DOHH2 (cell line): ENCODE results near the gene HMX3.
A peak's percentile ranks its signal among the peaks of the same experiment; 100 is the strongest.

ENCODE experiments used
- H3F3A ChIP-seq: fragments of 200-600 bp; sonication (generic), shearing (Covaris generic); 2 replicates; pipeline ENCODE4 v1.6.0; 2016; ENCODE audit warnings: antibody characterized with exemption, mild to moderate bottlenecking; ENCODE audit not compliant: control insufficient read depth, insufficient read depth
- H3K27ac ChIP-seq: fragments of 200-600 bp; sonication (generic); 2 replicates; pipeline ENCODE4 v1.5.1; 2014; ENCODE audit warnings: low read depth, mild to moderate bottlenecking, low read length, moderate library complexity
- H3K27me3 ChIP-seq: fragments of 200-600 bp; sonication (generic); 2 replicates; pipeline ENCODE4 v1.6.1; 2014; ENCODE audit warnings: mild to moderate bottlenecking, low read length, mixed read lengths; ENCODE audit not compliant: control insufficient read depth
- H3K36me3 ChIP-seq: fragments of 200-600 bp; sonication (generic); 2 replicates; pipeline ENCODE4 v1.6.1; 2014; ENCODE audit warnings: mild to moderate bottlenecking, low read length, moderate library complexity, mixed read lengths; ENCODE audit not compliant: control insufficient read depth
- H3K4me1 ChIP-seq: fragments of 200-600 bp; sonication (generic); 2 replicates; pipeline ENCODE4 v1.6.1; 2014; ENCODE audit warnings: mild to moderate bottlenecking, low read length, mixed read lengths; ENCODE audit not compliant: control insufficient read depth
- H3K4me2 ChIP-seq: fragments of 200-600 bp; sonication (generic); 2 replicates; pipeline ENCODE4 v1.6.0; 2014; ENCODE audit warnings: mild to moderate bottlenecking, low read length, moderate library complexity
- H3K4me3 ChIP-seq: fragments of 200-600 bp; sonication (generic); 2 replicates; pipeline ENCODE4 v1.5.1; 2014; ENCODE audit warnings: mild to moderate bottlenecking, low read length, mixed read lengths
- H3K79me2 ChIP-seq: fragments of 200-600 bp; sonication (generic); 2 replicates; pipeline ENCODE4 v1.6.1; 2014; ENCODE audit warnings: mild to moderate bottlenecking, low read length, mixed read lengths; ENCODE audit not compliant: control insufficient read depth
- H3K9me2 ChIP-seq: fragments of 200-600 bp; sonication (generic); replicated peaks from 2 replicates; pipeline ENCODE4 v1.6.1; 2014; ENCODE audit warnings: mild to moderate bottlenecking, low read length, mixed read lengths; ENCODE audit not compliant: control insufficient read depth
- H3K9me3 ChIP-seq: fragments of 200-600 bp; sonication (generic); 2 replicates; pipeline ENCODE4 v1.6.1; 2014; ENCODE audit warnings: antibody characterized with exemption, low read length, mixed read lengths; ENCODE audit not compliant: control insufficient read depth, insufficient read depth
- H4K20me1 ChIP-seq: fragments of 200-600 bp; sonication (generic); 2 replicates; pipeline ENCODE4 v1.6.0; 2014; ENCODE audit warnings: low read depth, mild to moderate bottlenecking, antibody characterized with exemption, low read length, moderate library complexity; ENCODE audit not compliant: control insufficient read depth, insufficient read depth
- EZH2phosphoT487 ChIP-seq: fragments of 200-600 bp; sonication (generic); IDR thresholded peaks from 2 replicates; pipeline ENCODE4 v1.6.1; 2017; ENCODE audit warnings: borderline replicate concordance, mild to moderate bottlenecking, antibody characterized with exemption, low read length, moderate library complexity, mixed read lengths
- TF ChIP-seq, protein P1 (sequence below): fragments of 200-600 bp; sonication (generic); IDR thresholded peaks from one replicate; pipeline ENCODE4 v1.5.1; 2014; ENCODE audit warnings: antibody characterized with exemption, mild to moderate bottlenecking, low read depth, low read length; ENCODE audit not compliant: poor library complexity, severe bottlenecking

The HMX3 gene

GRCh38 chr10:123134915-123135414 is 805 bp upstream of the HMX3 start:
- no peaks in the 10 kb centered on the region for H3F3A ChIP-seq
- peaks cover 10% of the 10 kb centered on the region for H3K4me1 ChIP-seq
- no peaks in the 10 kb centered on the region for H4K20me1 ChIP-seq
- H3K36me3 ChIP-seq, result no peaks in the 10 kb centered on the region
- peak overlapping the region; percentile 32; the same call in 1 of the 2 replicates for H3K4me3 ChIP-seq
- no peaks in the 10 kb centered on the region for H3K9me3 ChIP-seq
- no peaks in the 10 kb centered on the region for H3K79me2 ChIP-seq
- no peak overlapping the region for H3K27ac ChIP-seq
- TF ChIP-seq, protein P1, sequence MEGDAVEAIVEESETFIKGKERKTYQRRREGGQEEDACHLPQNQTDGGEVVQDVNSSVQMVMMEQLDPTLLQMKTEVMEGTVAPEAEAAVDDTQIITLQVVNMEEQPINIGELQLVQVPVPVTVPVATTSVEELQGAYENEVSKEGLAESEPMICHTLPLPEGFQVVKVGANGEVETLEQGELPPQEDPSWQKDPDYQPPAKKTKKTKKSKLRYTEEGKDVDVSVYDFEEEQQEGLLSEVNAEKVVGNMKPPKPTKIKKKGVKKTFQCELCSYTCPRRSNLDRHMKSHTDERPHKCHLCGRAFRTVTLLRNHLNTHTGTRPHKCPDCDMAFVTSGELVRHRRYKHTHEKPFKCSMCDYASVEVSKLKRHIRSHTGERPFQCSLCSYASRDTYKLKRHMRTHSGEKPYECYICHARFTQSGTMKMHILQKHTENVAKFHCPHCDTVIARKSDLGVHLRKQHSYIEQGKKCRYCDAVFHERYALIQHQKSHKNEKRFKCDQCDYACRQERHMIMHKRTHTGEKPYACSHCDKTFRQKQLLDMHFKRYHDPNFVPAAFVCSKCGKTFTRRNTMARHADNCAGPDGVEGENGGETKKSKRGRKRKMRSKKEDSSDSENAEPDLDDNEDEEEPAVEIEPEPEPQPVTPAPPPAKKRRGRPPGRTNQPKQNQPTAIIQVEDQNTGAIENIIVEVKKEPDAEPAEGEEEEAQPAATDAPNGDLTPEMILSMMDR, result no peak
- TF ChIP-seq EZH2phosphoT487, result no peak
- H3K4me2 ChIP-seq, result peak overlapping the region; percentile 37; the same call in 1 of the 2 replicates
- H3K9me2 ChIP-seq, result no peaks in the 10 kb centered on the region
- peaks cover 53% of the 10 kb centered on the region for H3K27me3 ChIP-seq

- Histone ChIP-seq H3K4me1 (peaks cover 10% of the 10 kb centered on the region), H3F3A (no peaks in the 10 kb centered on the region), H3K27ac (no peak overlapping the region), H3K27me3 (peaks cover 51% of the 10 kb centered on the region), H3K9me3 (no peaks in the 10 kb centered on the region), H3K4me3 (no peak overlapping the region), H4K20me1 (no peaks in the 10 kb centered on the region), H3K9me2 (no peaks in the 10 kb centered on the region), H3K4me2 (no peak overlapping the region), H3K79me2 (no peaks in the 10 kb centered on the region), H3K36me3 (no peaks in the 10 kb centered on the region)
- TF ChIP-seq, protein P1, result no peak
- no peak for TF ChIP-seq EZH2phosphoT487
Measured at GRCh38 chr10:123136221-123136805, 543 bp downstream of the HMX3 start.

GRCh38 chr10:123136806-123137642 is 1.3 kb downstream of the HMX3 start:
- Histone ChIP-seq H3K79me2 (no peaks in the 10 kb centered on the region), H3F3A (no peaks in the 10 kb centered on the region), H3K4me2 (no peak overlapping the region), H3K9me2 (no peaks in the 10 kb centered on the region), H3K4me3 (no peak overlapping the region), H3K27me3 (peaks cover 49% of the 10 kb centered on the region), H3K4me1 (peaks cover 10% of the 10 kb centered on the region), H4K20me1 (no peaks in the 10 kb centered on the region), H3K27ac (no peak overlapping the region), H3K9me3 (no peaks in the 10 kb centered on the region), H3K36me3 (no peaks in the 10 kb centered on the region)
- TF ChIP-seq, protein P1, result no peak
- TF ChIP-seq EZH2phosphoT487, result no peak
